CD4-positive, alpha-beta T cell treated with Interleukin-2 at 100 ng/mL for 4 hours (primary cell): ENCODE data around the gene YRDC.

Experiments
- DNase-seq: peaks from one replicate; pipeline ENCODE4 v3.0.0-alpha.2; 2020; ENCODE audit warnings: low spot score

The YRDC gene

GRCh38 chr1:37822906-37823815 is 15.2 kb upstream of the YRDC start:
- no peak for DNase-seq

- DNase-seq = no peak
These were observed 13.5 kb upstream of the YRDC start for GRCh38 chr1:37821481-37821880.

GRCh38 chr1:37817481-37817880 is 9.5 kb upstream of the YRDC start:
- DNase-seq = no peak

GRCh38 chr1:37814252-37814651 is 6.2 kb upstream of the YRDC start:
- DNase-seq = no peak

GRCh38 chr1:37813529-37814145 is 5.6 kb upstream of the YRDC start:
- DNase-seq = no peak

GRCh38 chr1:37811027-37811655 is 3.1 kb upstream of the YRDC start:
- DNase-seq = peak; percentile 72

GRCh38 chr1:37809942-37810341 is 1.9 kb upstream of the YRDC start:
- no peak for DNase-seq

GRCh38 chr1:37808369-37809319 is 636 bp upstream of the YRDC start:
- DNase-seq = no peak

GRCh38 chr1:37807220-37807554 is 821 bp downstream of the YRDC start:
- DNase-seq = no peak

- no peak for DNase-seq
These were observed 5.6 kb downstream of the YRDC start for GRCh38 chr1:37802439-37802838.

GRCh38 chr1:37797750-37798345 is 10.2 kb downstream of the YRDC start:
- DNase-seq = no peak

- DNase-seq = peak; percentile 11
These were observed 12.5 kb downstream of the YRDC start for GRCh38 chr1:37795340-37796125.

- DNase-seq = no peak
These were observed 13.4 kb downstream of the YRDC start for GRCh38 chr1:37794372-37795339.

- DNase-seq = peak; percentile 20
These were observed 14.1 kb downstream of the YRDC start, which contains the start of gene MANEAL for GRCh38 chr1:37793773-37794371. Gene MANEAL, plus strand, starts transcription at chr1:37793847. Its CDS starts 336 bp downstream, at chr1:37794183.

GRCh38 chr1:37792943-37793686 is 14.9 kb downstream of the YRDC start:
- DNase-seq = no peak

GRCh38 chr1:37782491-37782890 is 25.5 kb downstream of the YRDC start:
- no peak for DNase-seq

- no peak for DNase-seq
These were observed 29.4 kb downstream of the YRDC start for GRCh38 chr1:37778654-37779053.

GRCh38 chr1:37776946-37777516 is 31.0 kb downstream of the YRDC start:
- DNase-seq = no peak
